GM12872 (cell line): ENCODE results near the gene KLHL8.

Experiments
- CTCF ChIP-seq: IDR thresholded peaks from 3 replicates; pipeline ENCODE4 v1.5.1; 2011; ENCODE audit warnings: low read depth, mild to moderate bottlenecking, low read length, moderate library complexity; ENCODE audit not compliant: insufficient read depth

KLHL8 gene

GRCh38 chr4:87120010-87120409 is 100.4 kb downstream of the KLHL8 start:
- no peak for TF ChIP-seq CTCF

- TF ChIP-seq CTCF = no peak
Observed at GRCh38 chr4:87118826-87119225, 101.6 kb downstream of the KLHL8 start.

- TF ChIP-seq CTCF = no peak
Observed at GRCh38 chr4:87118421-87118820, 102.0 kb downstream of the KLHL8 start.

GRCh38 chr4:87117732-87118075 is 102.7 kb downstream of the KLHL8 start:
- no peak for TF ChIP-seq CTCF

- no peak for TF ChIP-seq CTCF
Observed at GRCh38 chr4:87117051-87117731, 103.2 kb downstream of the KLHL8 start.

- TF ChIP-seq CTCF = no peak
Observed at GRCh38 chr4:87116231-87116630, 104.2 kb downstream of the KLHL8 start.

- TF ChIP-seq CTCF = 0 out of 3 replicates have a peak, but pooled peaks have one; percentile 5
Observed at GRCh38 chr4:87114245-87115062, 106.0 kb downstream of the KLHL8 start.
